ENCODE data around the gene PGPEP1. TPM values are rescaled to one million over a fixed set of nuclear protein-coding genes. Genes with fewer than 3 reads are reported as not detected.

The PGPEP1 gene
- total RNA-seq, 1 experiment from 2014 or later: 15.8 TPM

GRCh38 chr19:18326772-18327171, 13.6 kb upstream of the PGPEP1 start:
- DNase-seq (ENCODE audit: low spot score): no peak
- H3K36me3 ChIP-seq (ENCODE audit: insufficient read depth, low read length, poor library complexity, severe bottlenecking): no peaks in the 10 kb centered on the region
- POLR2A ChIA-PET (ENCODE audit: low non-redundant PET): no interaction called here
- no TSS peak for BruUV-seq (replicated peaks)
- no peaks in the 10 kb centered on the region for H3K27me3 ChIP-seq (replicated peaks; ENCODE audit: insufficient read depth, low read depth, low read length, poor library complexity)
- intact Hi-C loops (cut with micrococcal nuclease; ENCODE audit: unreplicated experiment): no loop called here
- CTCF ChIA-PET: interaction anchor here (2.8 to 2.9 kb wide), 2 partner anchors 47 to 48 kb away, joined by 13 to 44 read pairs; no protein-coding TSS in a partner anchor
- no peak overlapping the region for H3K27ac ChIP-seq (ENCODE audit: low read depth, low read length, poor library complexity, severe bottlenecking)
- H3K4me3 ChIP-seq (ENCODE audit: low read depth, low read length, poor library complexity, severe bottlenecking): no peak overlapping the region
- no peak for TF ChIP-seq EZH2 (IDR thresholded peaks at IDR 0.05; ENCODE audit: borderline replicate concordance, low read depth, low read length, poor library complexity, severe bottlenecking)
- TF ChIP-seq, protein P1, sequence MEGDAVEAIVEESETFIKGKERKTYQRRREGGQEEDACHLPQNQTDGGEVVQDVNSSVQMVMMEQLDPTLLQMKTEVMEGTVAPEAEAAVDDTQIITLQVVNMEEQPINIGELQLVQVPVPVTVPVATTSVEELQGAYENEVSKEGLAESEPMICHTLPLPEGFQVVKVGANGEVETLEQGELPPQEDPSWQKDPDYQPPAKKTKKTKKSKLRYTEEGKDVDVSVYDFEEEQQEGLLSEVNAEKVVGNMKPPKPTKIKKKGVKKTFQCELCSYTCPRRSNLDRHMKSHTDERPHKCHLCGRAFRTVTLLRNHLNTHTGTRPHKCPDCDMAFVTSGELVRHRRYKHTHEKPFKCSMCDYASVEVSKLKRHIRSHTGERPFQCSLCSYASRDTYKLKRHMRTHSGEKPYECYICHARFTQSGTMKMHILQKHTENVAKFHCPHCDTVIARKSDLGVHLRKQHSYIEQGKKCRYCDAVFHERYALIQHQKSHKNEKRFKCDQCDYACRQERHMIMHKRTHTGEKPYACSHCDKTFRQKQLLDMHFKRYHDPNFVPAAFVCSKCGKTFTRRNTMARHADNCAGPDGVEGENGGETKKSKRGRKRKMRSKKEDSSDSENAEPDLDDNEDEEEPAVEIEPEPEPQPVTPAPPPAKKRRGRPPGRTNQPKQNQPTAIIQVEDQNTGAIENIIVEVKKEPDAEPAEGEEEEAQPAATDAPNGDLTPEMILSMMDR (conservative IDR thresholded peaks at IDR 0.05; ENCODE audit: low read depth, low read length): no peak
- no peaks in the 10 kb centered on the region for H3K9me3 ChIP-seq (ENCODE audit: low read depth, low read length, poor library complexity, severe bottlenecking)
- peaks cover 18% of the 10 kb centered on the region for H3K4me1 ChIP-seq (ENCODE audit: insufficient read depth, low read length, poor library complexity, severe bottlenecking)

- H3K4me3 ChIP-seq (ENCODE audit: low read depth, low read length, poor library complexity, severe bottlenecking): peak overlapping the region; percentile 29
Measured at GRCh38 chr19:18328340-18329034, 11.9 kb upstream of the PGPEP1 start.

GRCh38 chr19:18329035-18329376, 11.4 kb upstream of the PGPEP1 start:
- ChIA-PET POLR2A (ENCODE audit: low non-redundant PET) (interaction anchor here (0.5 to 1.0 kb wide), 4 partner anchors 48 to 303 kb away, joined by 3 to 9 read pairs (median 3); partner anchors contain the start of gene JUND), CTCF (interaction anchor here (0.6 to 2.8 kb wide), 10 partner anchors 16 to 216 kb away, joined by 3 to 44 read pairs (median 4); partner anchors contain the start of gene JUND)
- peaks cover 10% of the 10 kb centered on the region for H3K4me1 ChIP-seq (ENCODE audit: insufficient read depth, low read length, poor library complexity, severe bottlenecking)
- peak overlapping the region; percentile 29 for H3K4me3 ChIP-seq (ENCODE audit: low read depth, low read length, poor library complexity, severe bottlenecking)
- H3K36me3 ChIP-seq (ENCODE audit: insufficient read depth, low read length, poor library complexity, severe bottlenecking): no peaks in the 10 kb centered on the region
- no peak for DNase-seq (ENCODE audit: low spot score)
- no peaks in the 10 kb centered on the region for H3K27me3 ChIP-seq (replicated peaks; ENCODE audit: insufficient read depth, low read depth, low read length, poor library complexity)
- no TSS peak for BruUV-seq (replicated peaks)
- intact Hi-C loops (cut with micrococcal nuclease; ENCODE audit: unreplicated experiment): no loop called here
- no peaks in the 10 kb centered on the region for H3K9me3 ChIP-seq (ENCODE audit: low read depth, low read length, poor library complexity, severe bottlenecking)
- H3K27ac ChIP-seq (ENCODE audit: low read depth, low read length, poor library complexity, severe bottlenecking): peak overlapping the region; percentile 35
- TF ChIP-seq, protein P1 (conservative IDR thresholded peaks at IDR 0.05; ENCODE audit: low read depth, low read length): no peak
- no peak for TF ChIP-seq EZH2 (IDR thresholded peaks at IDR 0.05; ENCODE audit: borderline replicate concordance, low read depth, low read length, poor library complexity, severe bottlenecking)

More at GRCh38 chr19:18328340-18329034, 11.9 kb upstream of the PGPEP1 start:
- ChIA-PET CTCF (interaction anchor here (0.6 to 2.8 kb wide), 10 partner anchors 16 to 215 kb away, joined by 3 to 44 read pairs (median 4); partner anchors contain the start of genes JUND and RAB3A), POLR2A (ENCODE audit: low non-redundant PET) (interaction anchor here (0.5 to 1.0 kb wide), 4 partner anchors 47 to 303 kb away, joined by 3 to 9 read pairs (median 3); partner anchors contain the start of gene JUND)
- no TSS peak for BruUV-seq (replicated peaks)
- intact Hi-C loops (cut with micrococcal nuclease; ENCODE audit: unreplicated experiment): no loop called here
- Histone ChIP-seq H3K4me1 (ENCODE audit: insufficient read depth, low read length, poor library complexity, severe bottlenecking) (peaks cover 15% of the 10 kb centered on the region), H3K27ac (ENCODE audit: low read depth, low read length, poor library complexity, severe bottlenecking) (peak overlapping the region; percentile 35), H3K27me3 (replicated peaks; ENCODE audit: insufficient read depth, low read depth, low read length, poor library complexity) (no peaks in the 10 kb centered on the region), H3K36me3 (ENCODE audit: insufficient read depth, low read length, poor library complexity, severe bottlenecking) (no peaks in the 10 kb centered on the region), H3K9me3 (ENCODE audit: low read depth, low read length, poor library complexity, severe bottlenecking) (no peaks in the 10 kb centered on the region)
- DNase-seq (ENCODE audit: low spot score): peak; percentile 99
- TF ChIP-seq, protein P1 (conservative IDR thresholded peaks at IDR 0.05; ENCODE audit: low read depth, low read length): peak; percentile 94
- no peak for TF ChIP-seq EZH2 (IDR thresholded peaks at IDR 0.05; ENCODE audit: borderline replicate concordance, low read depth, low read length, poor library complexity, severe bottlenecking)
